ENCODE measurements around the gene GSG1. TPM values are rescaled to one million over a fixed set of nuclear protein-coding genes. Genes with fewer than 3 reads are reported as not detected.
"Not testable (repeated sequence)": the region's sequence is repeated elsewhere in the genome, so short reads cannot be mapped to it uniquely, and the experiment has no call there.

The GSG1 gene
- polyA plus RNA-seq, 1 donor, result 0.71 TPM

- DNase-seq, result no peak
Measured at GRCh38 chr12:13060581-13060980, 42.9 kb downstream of the GSG1 start.

DNA sequence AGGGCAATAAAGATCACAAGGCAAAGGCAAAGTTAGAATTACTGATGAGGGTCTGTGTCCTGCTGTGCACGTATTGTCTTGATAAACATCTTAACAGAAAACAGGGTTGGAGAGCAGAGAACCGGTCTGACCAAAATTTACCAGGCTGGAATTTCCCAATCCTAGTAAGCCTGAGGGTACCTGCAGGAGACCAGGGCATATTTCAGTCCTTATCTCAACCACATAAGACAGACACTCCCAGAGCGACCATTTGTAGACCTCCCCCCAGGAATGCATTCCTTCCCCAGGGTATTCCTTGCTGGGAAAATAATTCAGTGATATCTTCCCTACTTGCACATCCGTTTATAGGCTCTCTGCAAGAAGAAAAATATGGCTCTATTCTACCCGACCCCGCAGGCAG is 49.9 kb downstream of the GSG1 start:
- DNase-seq, result not testable (repeated sequence)

- no peak for DNase-seq
Measured at GRCh38 chr12:13052421-13052820, 51.0 kb downstream of the GSG1 start.

GRCh38 chr12:13049816-13050215 is 53.7 kb downstream of the GSG1 start:
- no peak for DNase-seq

- DNase-seq, result no peak
Measured at GRCh38 chr12:13046964-13047363, 56.5 kb downstream of the GSG1 start.

- DNase-seq, result no peak
Measured at GRCh38 chr12:13045816-13046215, 57.7 kb downstream of the GSG1 start.

DNA sequence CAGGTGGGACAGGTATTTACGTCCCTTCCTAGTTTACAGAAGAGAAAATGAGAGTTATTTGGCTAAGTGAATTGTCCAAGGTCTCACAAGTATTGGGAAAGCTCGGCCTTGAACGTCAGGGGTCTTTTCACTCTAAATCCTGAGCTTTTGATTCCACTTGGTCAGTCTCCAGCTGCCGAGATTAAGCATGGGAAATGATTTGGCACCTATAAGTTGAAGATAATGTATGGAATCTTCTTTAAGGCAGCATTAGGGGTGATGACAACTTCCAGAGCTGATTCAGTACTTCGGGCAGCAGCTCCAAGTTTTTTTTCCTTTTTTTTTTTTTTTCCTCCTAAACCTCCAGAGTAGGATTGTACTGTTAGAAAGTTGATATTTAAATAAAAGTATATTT is 58.6 kb downstream of the GSG1 start:
- no peak for DNase-seq

- DNase-seq, result peak; percentile 63
Measured at GRCh38 chr12:13044002-13044905, 59.2 kb downstream of the GSG1 start, which contains the start of gene FAM234B. Gene FAM234B, plus strand, starts transcription at chr12:13044381. Its CDS starts 23 bp downstream, at chr12:13044404.

DNA sequence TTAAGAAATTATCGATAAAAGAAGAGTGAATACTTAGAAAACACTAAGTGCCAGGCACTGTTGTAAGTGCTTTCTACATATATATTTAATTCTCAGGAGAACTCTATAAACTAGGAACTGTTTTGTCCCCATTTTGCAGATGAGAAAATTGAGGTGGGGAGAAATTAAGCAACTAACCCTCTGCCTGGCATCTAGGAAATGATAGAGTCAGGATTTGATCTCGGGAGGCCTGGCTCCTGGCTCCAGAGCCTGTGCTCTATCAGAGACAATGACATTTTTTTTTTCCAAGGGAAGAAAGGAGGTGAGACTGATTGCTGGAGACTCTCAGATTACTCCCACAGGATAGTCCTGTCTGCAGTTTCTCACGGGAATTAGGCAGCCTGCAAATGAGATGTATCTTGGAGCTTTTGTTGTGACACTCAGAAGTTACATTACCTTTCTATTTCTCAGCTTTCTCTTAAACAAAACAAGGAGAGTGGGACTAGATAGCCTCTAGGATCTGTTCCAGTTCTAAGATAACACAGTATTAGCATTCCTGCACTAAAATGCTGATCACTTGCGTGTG is 60.7 kb downstream of the GSG1 start:
- DNase-seq, result no peak

DNA sequence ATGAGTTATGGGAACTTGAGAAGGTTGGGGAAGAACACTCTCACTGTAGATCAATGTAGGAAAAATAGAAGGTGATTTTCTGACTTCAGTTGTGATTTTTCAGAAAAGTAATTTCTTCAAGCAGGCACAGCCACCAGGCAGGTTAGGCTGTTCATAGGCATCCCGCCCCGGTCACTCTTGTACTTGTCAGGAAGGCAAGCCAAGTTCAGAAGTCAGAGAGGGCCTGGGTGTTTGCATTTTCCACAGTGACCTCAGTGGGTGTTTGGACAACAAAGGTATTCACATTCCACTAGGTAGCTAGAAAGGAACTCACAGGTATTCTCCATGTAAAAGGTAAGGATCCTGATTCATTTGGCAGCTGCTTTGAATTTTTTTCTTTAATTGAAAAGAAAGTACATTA is 62.2 kb downstream of the GSG1 start:
- no peak for DNase-seq

DNA sequence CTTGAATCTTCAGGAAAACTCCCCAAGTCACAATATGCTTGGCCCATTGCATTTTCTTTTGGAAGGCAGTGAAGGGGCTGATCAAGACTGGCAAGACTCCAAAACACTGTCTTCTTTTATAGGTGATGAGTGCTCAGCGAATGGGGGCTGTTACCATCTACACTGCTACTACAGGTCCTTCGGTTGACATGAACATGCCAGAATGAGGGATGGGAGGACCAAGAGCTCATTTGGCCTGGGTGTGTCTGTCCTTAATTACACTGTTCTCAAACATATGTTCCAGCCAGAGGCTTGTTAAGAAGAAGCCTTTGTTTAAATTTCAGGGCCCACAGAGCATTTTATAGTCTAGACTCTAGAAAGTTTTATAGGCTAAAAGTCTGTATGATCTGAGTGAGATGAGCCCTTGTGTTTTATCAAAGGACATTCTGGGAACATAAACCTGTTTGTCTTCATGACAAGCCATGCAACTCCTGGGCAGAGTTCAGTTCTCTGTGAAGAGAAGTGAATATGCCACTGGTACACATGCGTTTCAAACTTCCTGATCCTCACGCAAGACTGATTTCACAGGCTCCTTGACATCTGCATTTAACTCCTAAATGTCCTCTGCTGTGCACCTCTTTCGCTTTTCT is 64.0 kb downstream of the GSG1 start:
- no peak for DNase-seq

DNA sequence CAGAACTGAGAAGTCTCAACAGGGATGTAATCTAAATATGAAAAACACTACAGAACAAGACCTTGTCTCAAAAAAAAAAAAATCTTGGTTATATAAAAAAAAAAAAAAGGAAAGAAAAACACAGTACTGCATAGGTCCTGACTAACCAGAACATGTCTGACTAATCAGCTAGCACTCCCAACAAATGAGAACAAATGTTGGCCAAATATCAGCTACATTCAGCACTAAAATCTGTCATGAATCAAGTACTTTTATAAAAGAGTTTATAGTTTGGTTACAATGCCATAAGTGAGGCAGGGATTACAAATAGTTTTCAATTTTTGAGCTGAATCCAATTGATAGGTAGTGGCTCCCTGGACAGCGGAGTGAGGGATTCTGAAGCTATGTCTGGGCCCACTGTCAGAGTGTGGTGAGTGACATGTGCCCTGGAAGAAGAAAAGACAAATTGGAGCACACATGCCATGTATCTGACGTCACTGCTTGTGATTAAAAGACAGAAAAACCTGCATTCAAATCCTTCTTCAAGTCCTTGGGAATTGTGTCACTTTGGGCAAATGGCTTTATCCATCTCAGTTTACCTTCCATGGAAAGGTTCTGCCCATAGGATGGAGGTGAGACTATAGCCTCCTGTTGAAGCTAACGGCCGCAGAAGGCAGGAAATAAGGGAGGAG is 64.8 kb downstream of the GSG1 start:
- no peak for DNase-seq

DNA sequence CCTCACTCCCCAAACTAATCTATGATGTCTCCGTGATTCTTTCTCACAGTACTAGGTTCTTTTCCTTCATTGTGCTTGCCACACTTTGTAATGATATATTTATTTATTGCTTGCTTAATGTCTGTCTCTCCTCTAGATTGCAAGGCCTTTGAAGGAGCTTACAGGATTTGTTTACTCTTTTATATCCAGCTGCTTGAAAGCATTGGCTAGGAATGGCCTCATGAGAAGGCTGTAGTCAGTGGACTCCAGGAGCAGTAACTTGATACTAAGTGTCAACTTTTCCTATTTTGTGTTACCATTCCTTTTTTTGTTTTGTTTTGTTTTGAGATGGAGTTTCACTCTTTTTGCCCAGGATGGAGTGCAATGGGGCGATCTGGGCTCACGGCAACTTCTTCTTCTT is 66.6 kb downstream of the GSG1 start:
- no peak for DNase-seq

GRCh38 chr12:13035335-13035734 is 68.1 kb downstream of the GSG1 start:
- DNase-seq, result not testable (repeated sequence)

Other genes with a start within 250 kb of the GSG1 start
- 7.9 TPM for gene GPRC5A, start 212.1 kb downstream of the GSG1 start, polyA plus RNA-seq (ENCODE audit: insufficient read length)
- gene GPRC5D, start 151.5 kb downstream of the GSG1 start, polyA plus RNA-seq (ENCODE audit: insufficient read length), result 1.1 TPM
- gene HEBP1, start 103.4 kb downstream of the GSG1 start, polyA plus RNA-seq (ENCODE audit: insufficient read length), result 54.6 TPM
- 13.0 TPM for gene FAM234B, start 59.3 kb downstream of the GSG1 start, polyA plus RNA-seq (ENCODE audit: insufficient read length)
- gene EMP1, start 93.1 kb upstream of the GSG1 start, polyA plus RNA-seq (ENCODE audit: insufficient read length), result 97.8 TPM